Activated CD4-positive, alpha-beta T cell treated with anti-CD3 and anti-CD28 coated beads, Interleukin-2, amount 10 ng/mL, durations not matched to agents 7 days and 5 days (primary cell): ENCODE measurements around the gene TPPP. TPM values are rescaled to one million over a fixed set of nuclear protein-coding genes. Genes with fewer than 3 reads are reported as not detected.
"Not testable (repeated sequence)": the region's sequence is repeated elsewhere in the genome, so short reads cannot be mapped to it uniquely, and the experiment has no call there.

ENCODE experiments used
- CTCF ChIA-PET: fragments of 350-600 bp; sonication (Branson Sonifier 250); formaldehyde crosslinking; loops from one replicate; lab custom pipeline; 2021; ENCODE audit warnings: antibody characterized with exemption; lab: Charles Lee
- POLR2A ChIA-PET: fragments of 350-600 bp; sonication (Branson Sonifier 250); formaldehyde crosslinking; loops from one replicate; lab custom pipeline; 2021; ENCODE audit warnings: antibody characterized with exemption; lab: Charles Lee
- DNase-seq: peaks from one replicate; pipeline ENCODE4 v3.0.0-alpha.2; 2020
- H3K27ac Mint-ChIP-seq: one replicate; pipeline ENCODE4 v1.8.0; 2021; ENCODE audit warnings: mild to moderate bottlenecking, moderate library complexity, mixed read lengths
- H3K27me3 Mint-ChIP-seq: one replicate; pipeline ENCODE4 v1.8.0; 2021; ENCODE audit warnings: mixed read lengths
- H3K36me3 Mint-ChIP-seq: one replicate; pipeline ENCODE4 v1.8.0; 2021; ENCODE audit warnings: low read depth, mixed read lengths
- H3K4me1 Mint-ChIP-seq: one replicate; pipeline ENCODE4 v1.8.0; 2021; ENCODE audit warnings: mixed read lengths
- H3K4me3 Mint-ChIP-seq: one replicate; pipeline ENCODE4 v1.8.0; 2021; ENCODE audit warnings: mild to moderate bottlenecking, moderate library complexity, mixed read lengths
- H3K9me3 Mint-ChIP-seq: one replicate; pipeline ENCODE4 v1.8.0; 2021; ENCODE audit warnings: mixed read lengths
- total RNA-seq, 2 experiments: library from RNA; stranded (reverse); gene quantifications; one replicate each; pipeline ENCODE4 v1.2.3, GENCODE V29; 2021

TPPP gene
- total RNA-seq, 2 experiments from 2014 or later: 0.02 to 0.05 TPM

- not testable (repeated sequence) for DNase-seq
Observed at GRCh38 chr5:688348-689010, 4.7 kb downstream of the TPPP start.

DNA sequence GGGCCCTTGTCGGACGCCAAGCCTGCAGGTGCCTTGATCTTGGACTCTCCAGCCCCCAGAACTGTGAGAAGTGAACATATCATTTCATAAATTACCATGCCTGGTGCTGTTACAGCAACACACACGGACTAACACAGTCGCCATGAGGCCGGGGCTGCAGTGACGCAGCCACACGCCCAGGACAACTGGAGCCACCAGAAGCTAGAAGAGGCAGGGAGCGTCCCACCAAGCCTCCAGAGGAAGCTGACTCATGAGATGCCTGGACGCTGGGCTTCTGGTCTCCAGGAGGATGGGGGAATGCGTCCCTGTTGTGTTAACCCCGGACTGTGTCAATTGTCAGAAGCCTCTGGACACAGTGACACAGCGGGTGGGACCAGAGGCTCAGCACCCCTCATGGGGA lies 6.2 kb downstream of the TPPP start:
- H3K4me3 Mint-ChIP-seq, CTCF ChIA-PET, H3K36me3 Mint-ChIP-seq, H3K27ac Mint-ChIP-seq, H3K27me3 Mint-ChIP-seq, DNase-seq, POLR2A ChIA-PET, H3K4me1 Mint-ChIP-seq, H3K9me3 Mint-ChIP-seq: not testable (repeated sequence)

More at GRCh38 chr5:688348-689010, 4.7 kb downstream of the TPPP start:
- H3K36me3 Mint-ChIP-seq, H3K27ac Mint-ChIP-seq, H3K27me3 Mint-ChIP-seq, H3K9me3 Mint-ChIP-seq, CTCF ChIA-PET, H3K4me3 Mint-ChIP-seq, POLR2A ChIA-PET, H3K4me1 Mint-ChIP-seq: not testable (repeated sequence)

DNA sequence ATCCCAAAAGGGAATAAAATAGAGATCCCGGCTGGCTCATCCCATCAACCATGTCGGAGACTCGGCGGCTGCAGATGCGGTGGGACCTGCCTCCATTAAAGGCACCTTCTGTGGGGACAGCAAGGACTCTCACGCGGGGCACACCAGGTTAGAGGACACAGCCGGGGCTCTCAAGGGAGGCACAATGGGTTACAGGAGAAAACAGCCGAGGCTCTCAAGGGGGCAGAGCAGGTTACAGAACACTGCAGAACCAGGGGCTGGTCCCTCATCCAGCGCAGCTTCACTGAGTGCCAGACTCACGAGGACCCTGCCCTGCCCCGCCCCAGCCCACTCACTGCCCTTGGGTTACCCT lies 7.0 kb downstream of the TPPP start:
- DNase-seq, H3K9me3 Mint-ChIP-seq, H3K36me3 Mint-ChIP-seq, H3K27ac Mint-ChIP-seq, H3K4me1 Mint-ChIP-seq, H3K27me3 Mint-ChIP-seq, H3K4me3 Mint-ChIP-seq, CTCF ChIA-PET, POLR2A ChIA-PET: not testable (repeated sequence)

- Mint-ChIP-seq H3K27me3 (no peaks in the 10 kb centered on the region), H3K9me3 (no peaks in the 10 kb centered on the region), H3K27ac (no peak overlapping the region), H3K4me3 (no peak overlapping the region), H3K36me3 (no peaks in the 10 kb centered on the region), H3K4me1 (no peaks in the 10 kb centered on the region)
- no peak for DNase-seq
- ChIA-PET POLR2A (no interaction called here), CTCF (no interaction called here)
Observed at GRCh38 chr5:685262-686171, 7.6 kb downstream of the TPPP start.

DNA sequence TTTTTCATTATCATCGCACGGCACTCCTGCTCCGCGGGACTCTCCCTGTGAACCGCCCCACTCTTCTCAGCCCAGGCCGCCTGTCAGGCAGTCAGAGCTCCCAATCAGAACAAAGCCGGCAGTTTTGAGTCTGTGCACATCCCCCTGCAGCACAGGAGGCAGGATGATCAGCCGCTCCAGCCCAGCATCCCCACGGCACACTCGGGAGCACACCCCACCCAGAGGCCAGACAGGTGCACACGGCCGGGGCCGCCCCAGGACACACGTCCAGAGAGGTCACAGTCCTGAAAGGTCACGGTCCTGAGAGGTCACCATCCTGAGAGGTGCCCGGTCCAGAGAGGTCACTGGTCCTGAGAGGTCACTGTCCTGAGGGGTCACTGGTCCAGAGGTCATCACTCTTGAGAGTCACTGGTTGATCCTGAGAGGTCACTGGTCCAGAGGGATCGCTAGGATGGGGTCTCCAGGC lies 8.4 kb downstream of the TPPP start:
- Mint-ChIP-seq H3K36me3 (no peaks in the 10 kb centered on the region), H3K4me3 (no peak overlapping the region), H3K4me1 (no peaks in the 10 kb centered on the region), H3K27ac (no peak overlapping the region), H3K9me3 (no peaks in the 10 kb centered on the region), H3K27me3 (no peaks in the 10 kb centered on the region)
- CTCF ChIA-PET: no interaction called here
- DNase-seq: peak; percentile 4
- POLR2A ChIA-PET: no interaction called here

- peak; percentile 4 for DNase-seq
- no peaks in the 10 kb centered on the region for H3K36me3 Mint-ChIP-seq
- H3K9me3 Mint-ChIP-seq: no peaks in the 10 kb centered on the region
- H3K4me1 Mint-ChIP-seq: no peaks in the 10 kb centered on the region
- no peak overlapping the region for H3K27ac Mint-ChIP-seq
- POLR2A ChIA-PET: no interaction called here
- H3K27me3 Mint-ChIP-seq: no peaks in the 10 kb centered on the region
- no peak overlapping the region for H3K4me3 Mint-ChIP-seq
- CTCF ChIA-PET: no interaction called here
Observed at GRCh38 chr5:683551-684481, 9.3 kb downstream of the TPPP start.

DNA sequence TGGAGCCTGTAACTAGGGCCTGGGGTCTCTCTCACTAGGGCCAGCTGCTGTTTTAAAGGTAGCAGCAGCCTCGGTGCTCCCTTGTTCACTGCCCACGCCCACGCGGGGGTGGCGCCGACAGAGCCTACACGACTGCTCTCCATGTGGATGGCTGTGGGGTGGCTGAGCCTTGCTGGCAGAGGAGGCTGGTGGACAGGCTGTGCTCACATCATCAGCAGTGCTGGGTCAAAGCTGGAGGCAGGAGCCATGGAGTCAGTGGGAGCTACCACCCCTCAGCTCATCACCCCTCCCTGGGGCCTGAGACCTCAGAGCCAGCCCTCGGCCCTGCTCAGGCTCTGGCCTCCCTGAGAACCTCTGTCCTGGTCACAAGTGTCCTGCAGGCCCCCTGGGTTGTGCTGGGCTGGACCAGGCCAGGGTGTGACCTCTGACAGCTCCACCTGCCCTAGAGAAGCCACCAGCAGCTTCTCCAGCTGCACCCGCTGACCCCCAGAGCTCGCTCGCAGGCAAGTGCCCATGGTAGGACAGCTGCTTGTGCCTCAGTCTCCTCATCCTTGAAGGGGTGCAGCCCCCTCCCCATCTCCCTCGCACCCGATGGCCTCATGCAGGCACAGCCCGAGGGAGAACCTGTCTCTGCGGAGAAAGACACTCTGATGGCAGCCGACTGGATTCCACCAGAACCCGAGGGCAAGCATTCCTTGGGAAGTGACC lies 10.3 kb downstream of the TPPP start:
- H3K36me3 Mint-ChIP-seq, CTCF ChIA-PET, H3K27ac Mint-ChIP-seq, H3K4me1 Mint-ChIP-seq, DNase-seq, H3K4me3 Mint-ChIP-seq, H3K9me3 Mint-ChIP-seq, POLR2A ChIA-PET, H3K27me3 Mint-ChIP-seq: not testable (repeated sequence)

- H3K9me3 Mint-ChIP-seq, H3K27ac Mint-ChIP-seq, DNase-seq, CTCF ChIA-PET, H3K36me3 Mint-ChIP-seq, POLR2A ChIA-PET, H3K27me3 Mint-ChIP-seq, H3K4me1 Mint-ChIP-seq, H3K4me3 Mint-ChIP-seq: not testable (repeated sequence)
Observed at GRCh38 chr5:682216-682615, 10.9 kb downstream of the TPPP start.

DNA sequence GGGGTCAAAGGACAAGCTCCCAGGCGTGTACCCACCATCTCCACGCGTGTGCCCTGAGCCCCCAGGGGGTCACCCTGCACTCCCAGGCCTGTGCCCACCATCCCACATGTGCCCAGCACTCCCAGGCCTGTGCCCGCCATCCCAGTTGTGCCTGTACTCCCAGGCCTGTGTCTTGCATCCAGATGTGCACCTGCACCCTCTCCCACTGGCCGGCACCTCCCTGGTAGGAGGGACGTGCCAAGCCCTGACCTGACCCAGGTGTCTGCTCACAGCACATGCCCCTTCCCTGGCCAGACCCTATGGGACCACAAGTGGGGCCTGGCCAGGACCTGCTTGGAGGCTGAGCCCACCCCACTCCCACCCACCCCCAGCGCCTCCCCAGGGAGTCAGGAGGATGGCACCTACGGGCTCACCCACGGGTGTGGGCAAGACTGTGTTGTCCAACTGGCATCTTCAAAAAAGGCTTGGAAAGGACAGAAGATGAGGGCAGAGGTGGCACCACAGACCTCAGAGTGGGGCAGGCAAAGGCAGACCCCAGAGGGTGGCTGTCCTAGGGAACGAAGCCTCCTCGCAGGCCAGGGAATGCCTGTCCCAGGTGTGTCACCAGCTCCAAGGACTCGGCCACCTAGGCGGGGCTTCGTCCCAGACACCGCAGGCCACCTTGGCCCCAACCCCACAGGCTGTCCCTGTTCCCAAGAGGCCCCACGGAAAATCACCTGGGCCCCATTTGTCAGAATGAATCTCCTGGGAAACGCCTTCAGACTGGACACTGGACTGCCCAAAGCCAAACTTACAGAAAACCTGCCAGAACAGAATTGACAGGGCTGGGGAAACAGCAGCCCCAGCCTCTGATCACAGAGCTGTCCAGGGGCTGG lies 11.6 kb downstream of the TPPP start:
- DNase-seq, CTCF ChIA-PET, H3K9me3 Mint-ChIP-seq, POLR2A ChIA-PET, H3K4me3 Mint-ChIP-seq, H3K36me3 Mint-ChIP-seq, H3K27ac Mint-ChIP-seq, H3K4me1 Mint-ChIP-seq, H3K27me3 Mint-ChIP-seq: not testable (repeated sequence)

DNA sequence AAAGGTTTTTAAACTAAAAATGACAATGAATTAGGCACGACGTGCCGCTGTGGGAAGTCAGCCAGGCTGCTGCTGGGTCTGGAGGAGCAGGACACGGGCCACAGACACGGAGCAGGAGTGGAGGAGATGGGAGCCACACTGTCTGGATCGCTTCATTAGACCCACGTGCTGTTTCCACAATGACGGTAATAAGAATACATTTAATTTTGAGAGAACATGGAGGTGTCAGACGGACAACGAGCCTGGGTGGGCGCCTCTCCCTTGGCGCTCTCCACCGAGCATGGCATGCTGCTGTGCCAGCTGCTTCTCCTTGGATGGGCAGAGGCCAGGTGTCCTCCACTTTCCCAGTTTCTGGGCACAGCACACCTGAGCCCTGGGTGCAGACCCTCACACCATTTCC lies 12.3 kb downstream of the TPPP start:
- POLR2A ChIA-PET, DNase-seq: not testable (repeated sequence)

DNA sequence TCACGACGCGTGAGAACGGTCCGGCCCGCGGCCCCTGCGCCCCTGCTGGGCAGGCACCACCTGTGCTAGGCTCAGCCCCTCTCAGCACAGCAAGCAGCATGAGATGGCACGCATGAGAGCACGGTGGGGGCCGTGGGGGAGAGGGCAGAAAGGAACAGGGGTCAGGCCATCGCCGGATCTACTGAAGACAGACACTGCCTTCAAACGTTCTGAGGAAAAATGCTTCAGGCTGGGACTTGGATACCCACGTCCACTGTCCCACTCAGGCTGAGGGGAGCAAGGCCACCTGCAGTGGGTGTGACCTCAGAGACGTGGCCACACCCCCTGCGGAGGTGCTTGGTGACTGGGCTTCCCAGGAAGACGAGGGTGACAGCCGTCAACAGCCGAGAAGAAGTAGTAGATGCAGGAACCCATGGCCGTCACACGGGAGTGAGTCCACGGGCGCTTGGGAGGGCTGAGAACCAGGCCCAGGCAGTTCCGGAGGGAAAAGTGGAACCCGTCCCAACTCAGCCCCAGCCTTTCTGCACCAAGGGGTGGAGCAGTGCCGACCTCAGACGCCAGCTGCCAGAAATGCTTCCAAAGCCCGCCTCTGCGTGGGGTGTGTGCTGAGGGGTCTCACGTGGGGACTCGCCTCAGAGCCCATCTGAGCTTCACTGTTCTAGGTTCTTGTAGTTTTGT lies 12.9 kb downstream of the TPPP start:
- H3K36me3 Mint-ChIP-seq, H3K9me3 Mint-ChIP-seq, POLR2A ChIA-PET, DNase-seq, H3K27me3 Mint-ChIP-seq, H3K27ac Mint-ChIP-seq, H3K4me1 Mint-ChIP-seq, H3K4me3 Mint-ChIP-seq, CTCF ChIA-PET: not testable (repeated sequence)

More for the DNA sequence above, 12.3 kb downstream of the TPPP start:
- H3K4me1 Mint-ChIP-seq, H3K27me3 Mint-ChIP-seq, H3K9me3 Mint-ChIP-seq, CTCF ChIA-PET, H3K36me3 Mint-ChIP-seq, H3K27ac Mint-ChIP-seq, H3K4me3 Mint-ChIP-seq: not testable (repeated sequence)
